ENCODE data around the gene LAMP2.

Gene LAMP2

GRCh38 chrX:120464411-120464810 lies 4.7 kb downstream of the LAMP2 start:
- no peak overlapping the region for H3K27ac ChIP-seq (ENCODE audit: low read depth, low read length)
- no peaks in the 10 kb centered on the region for H3K36me3 ChIP-seq (ENCODE audit: low read length)
- peaks cover 22% of the 10 kb centered on the region for H3K79me2 ChIP-seq (ENCODE audit: insufficient read depth, low read length)
- H3K9me3 ChIP-seq (ENCODE audit: insufficient read depth, low read length): no peaks in the 10 kb centered on the region
- TF ChIP-seq CTCF (IDR thresholded peaks at IDR 0.05; ENCODE audit: insufficient read depth, low read length, poor library complexity, severe bottlenecking) (no peak), EZH2phosphoT487 (conservative IDR thresholded peaks at IDR 0.05; ENCODE audit: low read length) (no peak)
- H3K27me3 ChIP-seq (ENCODE audit: low read length): no peaks in the 10 kb centered on the region
- H3K9ac ChIP-seq (ENCODE audit: low read length): no peak overlapping the region
- no peak overlapping the region for H3K4me2 ChIP-seq (ENCODE audit: low read depth, low read length, poor library complexity, severe bottlenecking)
- H3F3A ChIP-seq (ENCODE audit: insufficient read depth): no peaks in the 10 kb centered on the region
- H3K4me3 ChIP-seq (ENCODE audit: insufficient read depth, low read length, poor library complexity, severe bottlenecking): no peak overlapping the region
- no peak overlapping the region for H2AFZ ChIP-seq (ENCODE audit: low read depth, low read length, severe bottlenecking)
- H4K20me1 ChIP-seq (ENCODE audit: low read depth, low read length): no peaks in the 10 kb centered on the region
- H3K9me2 ChIP-seq (replicated peaks; ENCODE audit: insufficient read depth, low read length): no peaks in the 10 kb centered on the region

- Histone ChIP-seq H3K9me2 (replicated peaks; ENCODE audit: insufficient read depth, low read length) (no peaks in the 10 kb centered on the region), H3F3A (ENCODE audit: insufficient read depth) (no peaks in the 10 kb centered on the region), H2AFZ (ENCODE audit: low read depth, low read length, severe bottlenecking) (no peak overlapping the region), H3K4me2 (ENCODE audit: low read depth, low read length, poor library complexity, severe bottlenecking) (no peak overlapping the region), H3K9me3 (ENCODE audit: insufficient read depth, low read length) (no peaks in the 10 kb centered on the region), H3K9ac (ENCODE audit: low read length) (no peak overlapping the region), H3K36me3 (ENCODE audit: low read length) (no peaks in the 10 kb centered on the region), H3K4me3 (ENCODE audit: insufficient read depth, low read length, poor library complexity, severe bottlenecking) (no peak overlapping the region), H3K79me2 (ENCODE audit: insufficient read depth, low read length) (peaks cover 20% of the 10 kb centered on the region; the same call in 1 of the 2 replicates), H4K20me1 (ENCODE audit: low read depth, low read length) (no peaks in the 10 kb centered on the region), H3K27ac (ENCODE audit: low read depth, low read length) (no peak overlapping the region), H3K27me3 (ENCODE audit: low read length) (no peaks in the 10 kb centered on the region)
- TF ChIP-seq EZH2phosphoT487 (conservative IDR thresholded peaks at IDR 0.05; ENCODE audit: low read length) (no peak), CTCF (IDR thresholded peaks at IDR 0.05; ENCODE audit: insufficient read depth, low read length, poor library complexity, severe bottlenecking) (no peak)
These were observed 5.9 kb downstream of the LAMP2 start for GRCh38 chrX:120463241-120463640.

GRCh38 chrX:120462370-120462769 lies 6.7 kb downstream of the LAMP2 start:
- no peaks in the 10 kb centered on the region for H3F3A ChIP-seq (ENCODE audit: insufficient read depth)
- no peak overlapping the region for H3K9ac ChIP-seq (ENCODE audit: low read length)
- no peaks in the 10 kb centered on the region for H3K36me3 ChIP-seq (ENCODE audit: low read length)
- no peaks in the 10 kb centered on the region for H3K9me3 ChIP-seq (ENCODE audit: insufficient read depth, low read length)
- no peak overlapping the region for H3K4me3 ChIP-seq (ENCODE audit: insufficient read depth, low read length, poor library complexity, severe bottlenecking)
- no peaks in the 10 kb centered on the region for H3K27me3 ChIP-seq (ENCODE audit: low read length)
- H3K27ac ChIP-seq (ENCODE audit: low read depth, low read length): no peak overlapping the region
- no peak overlapping the region for H2AFZ ChIP-seq (ENCODE audit: low read depth, low read length, severe bottlenecking)
- no peak overlapping the region for H3K4me2 ChIP-seq (ENCODE audit: low read depth, low read length, poor library complexity, severe bottlenecking)
- no peaks in the 10 kb centered on the region for H4K20me1 ChIP-seq (ENCODE audit: low read depth, low read length)
- peaks cover 14% of the 10 kb centered on the region; the same call in 1 of the 2 replicates for H3K79me2 ChIP-seq (ENCODE audit: insufficient read depth, low read length)
- H3K9me2 ChIP-seq (replicated peaks; ENCODE audit: insufficient read depth, low read length): no peaks in the 10 kb centered on the region
- no peak for TF ChIP-seq CTCF (IDR thresholded peaks at IDR 0.05; ENCODE audit: insufficient read depth, low read length, poor library complexity, severe bottlenecking)
- no peak for TF ChIP-seq EZH2phosphoT487 (conservative IDR thresholded peaks at IDR 0.05; ENCODE audit: low read length)

Measured in SU-DHL-6 (cell line).